Measurements from ENCODE around the gene CRABP2.

- TF ChIP-seq CTCF (IDR thresholded peaks at IDR 0.05) (no peak), POLR2A (IDR thresholded peaks at IDR 0.05) (no peak)
Measured at GRCh38 chr1:156703336-156703735, 2.0 kb downstream of the CRABP2 start.
